OCI-M1 (cell line): Measurements from ENCODE around the gene TMEM132D.
"Not testable (repeated sequence)": the region's sequence is repeated elsewhere in the genome, so short reads cannot be mapped to it uniquely, and the experiment has no call there.

ENCODE experiments used
- DNase-seq: peaks from one replicate; lab custom pipeline; 2025; lab: John Stamatoyannopoulos, UW

The TMEM132D gene

DNA sequence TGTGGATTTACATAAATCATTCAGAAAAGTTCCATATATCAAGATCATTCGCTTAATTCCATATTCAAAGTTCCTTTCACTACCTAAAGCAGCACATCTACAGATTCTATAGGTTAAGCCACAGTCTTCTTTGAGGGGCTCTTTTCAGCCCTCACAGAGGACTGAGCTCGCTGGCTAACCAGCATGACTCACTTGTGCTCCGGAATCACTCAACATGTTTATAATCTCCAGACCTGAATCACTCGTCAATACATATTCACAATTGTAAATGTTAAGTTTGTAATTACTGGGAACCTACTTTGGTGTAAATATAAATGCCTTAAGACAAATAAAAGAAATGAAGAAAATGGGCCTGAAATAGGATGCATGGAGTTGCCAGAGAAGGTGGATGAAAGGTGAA is 315.7 kb downstream of the TMEM132D start:
- DNase-seq = no peak

DNA sequence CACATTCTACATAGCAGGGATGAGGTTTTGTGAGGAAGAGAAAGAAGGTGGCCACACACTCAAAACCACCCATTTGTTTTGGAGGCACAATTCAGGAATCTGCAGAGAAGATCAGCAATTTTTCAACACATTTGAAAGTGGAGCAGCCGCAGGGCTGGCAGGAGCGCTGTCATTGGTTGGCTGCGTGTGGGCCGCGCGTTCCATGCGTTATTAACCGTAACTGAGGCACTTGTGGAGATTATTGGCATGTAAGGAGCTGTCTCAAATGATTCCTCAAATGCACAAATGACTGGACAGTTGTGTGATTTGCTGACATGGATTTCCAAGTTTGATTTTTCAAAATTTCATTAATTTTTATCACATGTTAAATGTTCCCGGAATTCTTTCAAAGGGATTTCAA is 318.5 kb downstream of the TMEM132D start:
- DNase-seq = no peak

GRCh38 chr12:129579879-129580278 is 323.9 kb downstream of the TMEM132D start:
- DNase-seq = no peak

DNA sequence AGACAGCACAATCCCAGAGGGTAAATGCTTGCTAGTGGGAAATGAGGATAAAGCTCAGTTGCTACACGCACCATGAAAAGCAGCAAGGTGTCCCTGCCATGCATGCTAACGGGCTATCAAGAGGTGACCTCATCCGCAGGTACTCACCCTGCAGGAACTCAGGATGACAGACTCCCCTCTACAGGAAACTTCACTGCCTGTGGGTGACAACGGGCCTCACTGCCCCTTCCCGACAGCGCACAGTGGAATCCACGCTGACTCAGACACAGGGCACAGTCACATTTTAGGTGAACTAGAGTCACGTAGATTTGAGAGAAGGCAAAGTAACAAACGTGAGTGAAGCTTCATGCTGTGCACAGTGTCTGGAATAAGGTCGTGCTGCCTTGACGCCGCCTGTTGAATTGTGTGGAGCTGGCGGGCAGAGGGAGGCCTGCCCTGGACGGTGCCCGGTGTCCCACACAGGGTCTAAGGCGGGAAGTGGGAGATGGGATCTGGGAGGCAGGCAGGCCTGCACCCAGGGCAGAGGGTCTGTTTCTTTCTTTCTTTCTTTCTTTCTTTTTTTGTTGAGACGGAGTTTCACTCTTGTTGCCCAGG is 331.8 kb downstream of the TMEM132D start:
- DNase-seq = no peak

GRCh38 chr12:129570796-129571400 is 332.9 kb downstream of the TMEM132D start:
- DNase-seq = no peak

DNA sequence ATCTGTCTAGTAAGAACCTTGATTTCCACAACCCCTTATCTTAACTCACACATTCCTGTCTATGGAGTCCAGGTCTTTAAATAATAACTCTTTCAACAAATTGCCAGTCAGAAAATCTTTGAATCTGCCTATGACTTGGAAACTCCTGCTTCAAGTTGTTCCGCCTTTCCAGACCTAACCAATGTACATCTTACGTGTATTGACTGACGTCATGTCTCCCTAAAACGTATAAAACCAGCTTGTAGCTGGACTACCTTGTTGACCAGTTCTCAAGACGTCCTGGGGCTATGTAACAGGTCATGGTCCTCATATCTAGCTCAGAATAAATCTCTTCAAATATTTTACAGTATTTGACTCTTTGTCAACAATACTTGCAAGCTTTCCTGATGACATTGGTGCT is 337.0 kb downstream of the TMEM132D start:
- no peak for DNase-seq

DNA sequence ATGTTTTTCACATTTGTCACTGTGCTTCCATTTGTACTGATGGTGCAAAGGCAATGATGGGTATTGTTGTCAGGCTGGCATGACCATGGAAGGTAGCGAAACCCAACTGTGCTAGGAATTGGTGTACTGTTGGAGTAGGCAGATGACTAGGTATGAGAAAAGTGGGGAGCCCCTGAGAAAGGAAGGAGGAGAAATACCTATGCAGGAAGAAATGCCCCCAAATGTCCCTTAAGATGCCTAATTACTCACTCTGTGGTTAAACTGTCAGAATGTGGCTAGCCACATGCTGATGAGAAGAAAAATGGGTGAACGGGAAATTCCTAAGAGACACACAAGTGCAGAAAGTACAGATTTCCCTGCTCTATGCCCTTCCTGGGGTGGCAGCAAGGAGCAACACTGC is 339.1 kb downstream of the TMEM132D start:
- no peak for DNase-seq

- DNase-seq = no peak
These were observed 340.6 kb downstream of the TMEM132D start for GRCh38 chr12:129563266-129563665.

- no peak for DNase-seq
These were observed 342.5 kb downstream of the TMEM132D start for GRCh38 chr12:129561304-129561703.

GRCh38 chr12:129559776-129560175 is 344.0 kb downstream of the TMEM132D start:
- DNase-seq = no peak

GRCh38 chr12:129558036-129558435 is 345.8 kb downstream of the TMEM132D start:
- DNase-seq = no peak

DNA sequence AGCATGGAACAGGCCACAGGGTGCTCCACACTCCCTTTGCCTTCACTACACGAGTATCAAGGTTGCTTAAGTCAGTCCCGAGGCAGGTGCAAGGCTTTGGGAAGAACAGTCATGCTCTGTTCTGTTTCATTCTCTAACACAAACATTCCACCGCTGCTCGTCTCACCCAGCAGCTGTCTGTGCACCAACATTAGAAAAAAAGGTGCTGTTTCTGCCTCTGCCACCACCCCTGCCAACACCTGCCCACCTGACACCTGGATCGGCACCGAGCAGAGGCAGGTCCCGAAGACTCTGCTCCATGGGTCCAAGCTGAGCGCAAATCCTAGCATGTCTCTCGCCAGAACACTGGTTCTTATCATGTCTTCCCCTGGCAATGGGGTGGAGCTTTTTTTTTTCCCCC is 347.7 kb downstream of the TMEM132D start:
- DNase-seq = no peak

GRCh38 chr12:129552996-129553750 is 350.7 kb downstream of the TMEM132D start:
- no peak for DNase-seq

DNA sequence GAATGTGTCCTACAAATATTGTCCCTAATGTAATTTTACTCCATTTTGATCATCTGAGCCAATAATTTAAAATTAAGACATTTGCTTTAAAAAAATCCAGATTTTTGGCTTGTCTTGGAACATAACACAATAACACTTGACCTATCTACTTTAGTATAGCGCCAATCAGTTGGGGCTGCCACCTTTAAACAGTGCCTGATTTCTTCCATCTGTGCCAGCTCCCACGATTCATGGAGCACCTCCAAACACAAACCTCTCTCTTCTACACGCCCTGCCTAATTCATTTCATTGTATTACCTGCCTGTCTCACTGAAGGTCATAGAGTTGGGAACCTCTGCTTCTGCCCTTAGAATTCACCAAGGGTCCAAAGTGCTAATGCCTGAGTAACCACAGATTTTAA is 352.4 kb downstream of the TMEM132D start:
- DNase-seq = no peak

DNA sequence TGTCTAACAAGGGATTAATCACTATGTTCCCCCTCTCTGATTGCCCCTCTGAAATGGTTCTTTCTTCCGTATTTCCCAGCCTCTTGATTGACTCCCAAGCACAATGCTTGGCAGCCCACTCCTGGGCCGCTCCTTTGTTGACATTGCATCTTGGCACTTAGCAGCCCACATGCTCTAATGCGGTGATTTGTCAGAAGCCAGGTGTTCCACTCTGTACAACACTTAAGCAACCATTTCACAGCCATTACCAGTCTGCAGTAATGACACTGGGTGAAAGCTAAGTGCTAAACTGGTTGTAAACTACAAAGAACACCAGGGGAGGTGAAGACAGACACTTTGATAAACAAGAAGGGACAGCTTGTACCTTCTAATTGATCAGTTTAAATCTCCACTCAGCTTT is 353.5 kb downstream of the TMEM132D start:
- DNase-seq = no peak

DNA sequence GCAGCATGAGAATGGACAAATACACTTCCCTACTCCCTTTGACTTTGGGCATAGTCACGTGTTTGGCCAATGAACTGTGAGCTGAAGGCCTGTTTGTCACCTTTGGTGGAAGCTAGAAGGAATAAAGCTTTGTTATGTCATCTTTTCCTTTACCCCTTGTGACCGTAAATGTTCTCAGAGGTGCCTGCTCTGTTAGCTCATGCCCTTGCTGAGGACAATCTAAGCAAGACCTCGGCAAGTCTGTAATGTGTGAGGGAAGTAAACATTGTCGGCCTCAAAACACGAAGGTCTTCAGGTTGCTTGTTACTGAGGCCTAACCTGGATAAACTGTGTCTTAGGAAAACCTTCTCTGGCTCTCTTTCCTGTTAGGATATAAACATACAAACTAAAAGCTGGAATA is 354.2 kb downstream of the TMEM132D start:
- DNase-seq = no peak

DNA sequence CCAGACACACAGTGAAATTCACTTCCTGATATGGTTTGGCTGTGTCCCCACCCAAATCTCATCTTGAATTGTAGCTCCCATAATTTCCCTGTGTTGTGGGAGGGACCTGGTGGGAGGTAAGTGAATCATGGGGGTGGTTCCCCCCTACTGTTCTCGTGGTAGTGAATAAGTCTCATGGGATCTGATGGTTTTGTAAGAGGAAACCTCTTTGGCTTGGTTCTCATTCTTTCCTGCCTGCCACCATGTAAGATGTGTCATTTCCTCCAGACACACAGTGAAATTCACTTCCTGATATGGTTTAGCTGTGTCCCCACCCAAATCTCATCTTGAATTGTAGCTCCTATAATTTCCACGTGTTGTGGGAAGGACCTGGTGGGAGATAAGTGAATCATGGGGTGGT is 354.8 kb downstream of the TMEM132D start:
- DNase-seq = not testable (repeated sequence)

GRCh38 chr12:129544716-129545115 is 359.1 kb downstream of the TMEM132D start:
- no peak for DNase-seq

DNA sequence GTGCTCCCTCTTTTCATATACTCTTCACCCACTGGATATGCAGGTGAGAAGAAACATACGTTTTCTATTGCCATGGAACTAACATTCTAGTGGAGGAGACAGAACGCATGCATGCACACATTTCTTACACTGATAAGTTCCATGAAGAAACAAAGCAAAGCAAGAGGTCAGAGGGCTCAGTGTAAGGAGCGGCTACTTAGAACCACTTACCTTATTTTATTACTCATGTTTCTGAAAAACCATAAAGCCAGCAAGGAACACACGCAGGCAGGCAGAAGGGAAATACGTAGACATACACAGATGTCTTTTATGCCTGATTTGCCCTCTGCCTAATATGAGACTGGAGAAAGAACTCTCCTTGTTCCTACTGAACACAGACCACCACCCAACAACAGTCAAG is 362.9 kb downstream of the TMEM132D start:
- no peak for DNase-seq

DNA sequence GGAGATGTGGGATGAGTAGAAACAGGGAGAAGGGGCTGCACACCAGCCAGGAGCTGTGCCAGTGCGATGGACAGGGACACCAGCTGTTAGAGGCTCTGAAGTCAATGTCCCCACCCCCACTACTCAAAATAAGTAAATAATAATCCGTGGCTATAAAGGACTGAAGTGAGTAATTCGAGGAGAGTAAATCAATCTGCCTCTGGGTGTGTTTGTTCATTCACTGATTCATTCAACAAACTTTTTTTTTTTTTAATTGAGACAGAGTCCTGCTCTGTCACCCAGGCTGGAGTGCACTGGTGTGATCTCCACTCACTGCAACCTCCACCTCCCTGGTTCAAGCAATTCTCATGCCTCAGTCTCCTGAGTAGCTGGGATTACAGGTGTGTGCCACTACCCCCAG is 363.6 kb downstream of the TMEM132D start:
- no peak for DNase-seq

DNA sequence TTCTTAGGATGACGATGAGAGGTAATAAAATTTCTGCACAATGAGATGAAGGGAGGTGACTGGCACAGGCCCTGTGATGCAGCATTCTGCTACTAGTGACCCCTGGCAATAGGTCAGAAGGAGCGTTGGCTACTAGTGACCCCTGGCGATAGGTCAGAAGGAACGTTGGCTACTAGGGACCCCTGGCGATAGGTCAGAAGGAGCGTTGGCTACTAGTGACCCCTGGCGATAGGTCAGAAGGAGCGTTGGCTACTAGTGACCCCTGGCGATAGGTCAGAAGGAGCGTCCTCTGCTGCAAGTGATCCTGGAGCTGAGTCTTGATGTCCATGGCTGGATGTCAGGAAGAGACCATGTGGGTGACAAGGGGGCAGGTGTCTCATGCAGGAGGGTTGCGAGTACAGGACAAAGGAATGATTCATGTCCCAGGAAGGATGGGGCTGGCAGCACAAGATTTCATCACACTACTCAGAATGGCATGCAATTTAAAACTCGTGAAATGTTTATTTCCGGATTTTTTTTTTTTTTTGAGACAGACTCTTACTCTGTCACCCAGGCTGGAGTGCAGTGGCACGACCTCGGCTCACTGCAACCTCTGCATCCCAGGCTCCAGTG is 365.0 kb downstream of the TMEM132D start:
- DNase-seq = not testable (repeated sequence)

GRCh38 chr12:129538137-129538536 is 365.7 kb downstream of the TMEM132D start:
- DNase-seq = no peak
